HG02840 (cell line): ENCODE data around the gene PTPRR.

Experiments used
- ATAC-seq: cut with Tn5 transposase; IDR thresholded peaks from one replicate; pipeline ENCODE4 v1.9.1; 2021; ENCODE audit warnings: mild to moderate bottlenecking, moderate library complexity, moderate number of reproducible peaks; ENCODE audit not compliant: unreplicated experiment, low FRiP score

PTPRR gene

GRCh38 chr12:70806827-70807226 is 113.7 kb downstream of the PTPRR start:
- no peak for ATAC-seq

GRCh38 chr12:70806043-70806442 is 114.5 kb downstream of the PTPRR start:
- no peak for ATAC-seq

GRCh38 chr12:70798016-70798783 is 122.3 kb downstream of the PTPRR start:
- ATAC-seq: no peak

GRCh38 chr12:70796989-70797388 is 123.5 kb downstream of the PTPRR start:
- ATAC-seq: no peak

GRCh38 chr12:70795608-70796007 is 124.9 kb downstream of the PTPRR start:
- ATAC-seq: no peak

GRCh38 chr12:70794131-70794530 is 126.4 kb downstream of the PTPRR start:
- ATAC-seq: no peak

GRCh38 chr12:70788774-70789173 is 131.8 kb downstream of the PTPRR start:
- ATAC-seq: no peak

- ATAC-seq: no peak
Observed at GRCh38 chr12:70787612-70788011, 132.9 kb downstream of the PTPRR start.

- no peak for ATAC-seq
Observed at GRCh38 chr12:70785896-70786295, 134.6 kb downstream of the PTPRR start.

- ATAC-seq: no peak
Observed at GRCh38 chr12:70784042-70784668, 136.4 kb downstream of the PTPRR start.

- ATAC-seq: no peak
Observed at GRCh38 chr12:70783455-70783854, 137.1 kb downstream of the PTPRR start.

GRCh38 chr12:70779250-70779649 is 141.3 kb downstream of the PTPRR start:
- ATAC-seq: no peak

GRCh38 chr12:70774055-70774454 is 146.5 kb downstream of the PTPRR start:
- no peak for ATAC-seq

- ATAC-seq: no peak
Observed at GRCh38 chr12:70772836-70773235, 147.7 kb downstream of the PTPRR start.

- ATAC-seq: no peak
Observed at GRCh38 chr12:70771581-70771980, 149.0 kb downstream of the PTPRR start.

- no peak for ATAC-seq
Observed at GRCh38 chr12:70763666-70764065, 156.9 kb downstream of the PTPRR start.

- ATAC-seq: no peak
Observed at GRCh38 chr12:70762000-70762399, 158.5 kb downstream of the PTPRR start.

- ATAC-seq: no peak
Observed at GRCh38 chr12:70759161-70759918, 161.2 kb downstream of the PTPRR start.

- ATAC-seq: no peak
Observed at GRCh38 chr12:70758494-70758845, 162.1 kb downstream of the PTPRR start.

GRCh38 chr12:70757830-70758493 is 162.6 kb downstream of the PTPRR start:
- ATAC-seq: no peak

GRCh38 chr12:70756791-70757190 is 163.7 kb downstream of the PTPRR start:
- no peak for ATAC-seq
